NCI-H524 treated with DMSO at 0.1 percent for 48 hours (cell line): ENCODE data around the gene ATXN1.

ENCODE experiments used
- DNase-seq: peaks from one replicate; lab custom pipeline; 2025; lab: John Stamatoyannopoulos, UW

The ATXN1 gene

DNA sequence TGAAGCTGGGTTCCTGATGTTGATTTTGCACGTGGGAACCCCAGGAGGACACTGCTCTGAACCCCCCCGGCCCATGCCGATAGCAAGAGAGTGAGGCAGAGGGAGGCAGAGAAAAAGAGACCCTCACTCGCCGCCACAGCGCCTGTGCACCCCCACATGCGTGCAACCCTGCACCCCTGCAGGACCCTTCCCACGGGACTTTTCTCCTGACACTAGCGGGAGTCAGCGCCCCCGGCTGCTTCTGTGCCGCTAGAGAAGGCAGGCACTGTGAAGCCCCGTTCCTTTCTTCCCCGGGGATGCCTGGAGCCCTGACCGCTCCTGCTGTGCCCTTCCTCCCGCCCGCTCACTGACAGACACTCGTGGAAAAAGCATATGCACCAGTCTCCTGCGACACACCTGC is 455.5 kb downstream of the ATXN1 start:
- DNase-seq = no peak

DNA sequence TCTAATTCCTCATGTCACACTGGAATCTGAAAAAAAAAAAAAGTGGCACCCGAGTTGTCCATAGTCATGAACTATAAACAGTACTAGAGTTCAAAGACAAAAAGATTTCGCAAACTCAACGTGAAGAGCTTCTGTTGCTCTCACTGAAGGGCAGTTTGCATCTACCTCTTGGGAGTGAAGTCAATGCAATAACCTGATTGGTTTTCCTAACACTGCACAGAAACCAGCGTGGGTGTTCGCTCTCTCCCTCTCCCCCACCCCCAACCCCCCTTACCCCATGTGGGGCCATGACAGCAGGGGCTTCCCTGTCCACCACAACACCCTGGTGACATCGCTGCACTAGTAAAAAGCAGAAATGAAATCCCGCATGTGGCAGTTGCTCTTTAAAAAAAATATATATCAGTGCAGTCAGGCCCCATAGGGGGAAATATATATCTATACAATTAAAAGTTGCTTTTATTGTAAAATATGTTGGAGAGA is 456.0 kb downstream of the ATXN1 start:
- no peak for DNase-seq

DNA sequence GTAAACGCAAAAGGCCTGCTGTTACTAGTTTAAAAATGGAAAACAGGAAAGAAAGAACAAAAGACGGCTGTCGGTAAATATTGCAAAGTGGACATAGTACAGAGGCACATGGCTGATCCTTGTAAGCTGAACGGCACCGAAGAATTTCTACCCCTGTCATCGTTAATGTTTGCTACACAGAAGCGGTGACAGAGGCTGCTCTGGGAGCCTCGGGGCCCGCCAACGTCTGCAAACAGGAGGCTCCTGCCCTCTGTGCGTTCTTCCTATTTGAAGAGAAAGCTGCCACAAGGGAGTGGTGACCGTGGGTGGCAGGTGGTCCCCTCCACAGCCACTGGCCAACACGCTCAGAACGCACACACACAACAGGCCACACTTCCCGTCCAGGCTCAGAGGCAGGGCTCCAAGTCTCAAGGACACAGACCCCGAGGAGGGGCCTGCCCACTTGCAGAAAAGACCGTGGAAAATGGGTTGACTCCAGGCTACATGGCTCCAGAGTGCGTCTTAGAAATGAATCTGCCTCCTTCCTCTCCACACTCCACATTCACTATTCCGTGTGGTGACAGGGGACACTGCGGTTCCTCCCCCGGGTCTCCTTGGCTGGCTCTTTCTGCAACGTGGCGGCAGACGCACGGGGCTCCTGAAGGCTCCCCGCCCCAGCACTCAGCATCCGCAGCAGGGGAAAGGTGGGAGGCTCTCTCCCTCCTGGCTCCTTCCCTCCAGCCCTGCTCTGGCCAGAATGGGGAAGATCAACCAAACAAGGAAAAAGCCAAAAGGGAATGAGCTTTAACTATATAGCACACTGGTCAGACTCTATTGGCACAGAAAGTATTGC is 458.3 kb downstream of the ATXN1 start:
- no peak for DNase-seq

DNA sequence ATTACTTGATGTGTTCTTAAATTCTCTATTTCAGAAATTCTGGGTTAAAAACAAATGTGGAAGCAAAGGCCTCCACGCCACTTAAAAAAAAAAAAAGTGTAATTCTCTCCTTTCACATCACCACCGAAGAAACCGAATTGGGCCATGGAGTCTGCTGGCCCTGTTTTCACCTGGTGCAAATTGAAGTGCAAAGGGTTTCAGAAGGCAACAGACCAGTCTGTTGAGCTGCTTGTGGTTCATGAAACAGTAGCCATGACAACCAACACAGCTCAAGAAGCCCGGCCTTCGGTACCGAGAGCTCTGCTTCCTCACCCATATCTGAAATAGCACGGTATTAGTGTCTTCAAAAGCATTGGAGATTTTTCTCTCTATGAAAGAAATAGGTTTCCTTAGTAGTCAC is 459.7 kb downstream of the ATXN1 start:
- DNase-seq = no peak

DNA sequence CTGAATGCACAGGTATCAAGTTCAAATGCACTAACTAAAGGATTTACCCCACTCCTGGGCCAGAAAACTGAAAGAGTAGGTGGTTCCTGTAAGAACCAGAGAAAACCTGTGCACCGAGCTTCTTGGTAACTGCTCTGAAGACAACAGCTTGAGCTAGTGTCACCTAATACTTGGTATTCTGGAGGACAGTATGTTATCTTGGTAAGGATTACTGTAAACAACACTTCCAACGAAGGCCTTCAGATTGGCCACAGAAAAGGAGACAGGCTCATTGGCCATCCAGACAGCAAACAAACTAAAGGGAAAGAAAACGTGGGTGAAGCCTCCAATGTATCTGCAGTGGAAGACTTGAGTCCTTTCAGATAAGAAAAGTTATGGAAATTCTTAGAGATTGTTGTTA is 461.4 kb downstream of the ATXN1 start:
- DNase-seq = no peak

DNA sequence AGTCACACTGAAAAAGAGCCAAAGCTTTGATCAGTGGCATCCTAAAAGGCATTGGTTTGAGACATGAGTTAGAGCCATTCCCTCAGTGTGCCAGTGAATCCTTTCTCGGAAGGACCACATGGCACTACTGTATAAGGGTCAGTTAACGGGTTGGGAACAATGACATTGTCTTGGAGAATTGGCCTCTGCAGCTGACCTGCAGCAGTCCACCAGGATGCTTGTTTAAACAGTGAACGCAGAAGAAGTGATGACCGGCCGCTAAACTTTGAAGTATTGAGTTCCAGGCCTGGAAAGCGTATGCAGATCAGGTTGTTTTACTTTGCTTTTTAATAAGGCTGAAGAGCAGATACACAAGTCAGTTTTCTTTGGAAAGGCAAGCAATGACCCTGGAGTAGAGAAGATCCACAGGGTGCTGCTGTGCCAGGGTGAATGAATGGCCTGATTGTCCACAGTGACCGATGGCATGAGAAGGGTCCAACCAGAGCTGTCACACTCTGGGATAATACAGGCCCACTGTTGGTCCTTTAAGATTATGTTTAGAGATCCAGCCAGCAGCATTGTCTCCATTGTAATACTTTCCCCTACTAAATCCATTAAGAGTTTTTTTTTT is 465.1 kb downstream of the ATXN1 start:
- DNase-seq = no peak

DNA sequence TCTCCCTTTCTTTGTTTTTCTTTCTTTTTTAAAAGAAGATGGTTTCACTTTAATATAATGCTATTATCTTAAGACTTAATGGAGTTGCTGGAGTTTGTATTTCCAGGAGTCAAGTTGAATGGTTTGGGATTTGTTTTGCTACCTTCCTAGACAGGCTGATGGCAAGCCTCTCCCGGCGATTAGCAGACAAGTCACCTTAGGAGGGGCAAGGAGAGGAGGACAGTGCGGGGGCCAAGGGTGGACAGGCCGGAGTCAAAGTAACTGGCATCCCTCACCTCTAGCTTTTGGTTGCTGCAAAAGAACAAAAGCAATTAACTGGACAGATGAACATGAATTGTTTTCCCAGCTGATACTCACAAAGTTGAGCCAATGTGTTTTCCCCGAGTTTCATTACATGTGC is 465.8 kb downstream of the ATXN1 start:
- DNase-seq = no peak

DNA sequence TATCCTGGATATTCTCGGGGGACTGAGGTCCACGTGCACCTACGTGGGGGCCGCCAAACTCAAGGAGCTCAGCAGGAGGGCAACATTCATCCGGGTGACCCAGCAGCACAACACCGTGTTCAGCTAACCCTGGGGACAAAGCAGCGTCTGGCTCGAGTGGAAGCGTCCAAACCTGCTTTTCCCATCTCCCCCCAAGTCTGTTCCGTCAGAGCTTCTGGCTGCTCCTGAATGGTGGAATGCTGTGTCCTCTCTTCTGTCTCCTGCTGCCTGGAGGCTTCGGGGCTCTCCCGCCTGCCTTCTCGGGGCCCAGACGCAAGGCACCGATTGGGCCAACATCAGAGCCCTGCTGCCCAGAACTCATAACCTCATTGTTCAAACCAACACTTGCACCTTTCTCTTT is 466.2 kb downstream of the ATXN1 start:
- DNase-seq = no peak

DNA sequence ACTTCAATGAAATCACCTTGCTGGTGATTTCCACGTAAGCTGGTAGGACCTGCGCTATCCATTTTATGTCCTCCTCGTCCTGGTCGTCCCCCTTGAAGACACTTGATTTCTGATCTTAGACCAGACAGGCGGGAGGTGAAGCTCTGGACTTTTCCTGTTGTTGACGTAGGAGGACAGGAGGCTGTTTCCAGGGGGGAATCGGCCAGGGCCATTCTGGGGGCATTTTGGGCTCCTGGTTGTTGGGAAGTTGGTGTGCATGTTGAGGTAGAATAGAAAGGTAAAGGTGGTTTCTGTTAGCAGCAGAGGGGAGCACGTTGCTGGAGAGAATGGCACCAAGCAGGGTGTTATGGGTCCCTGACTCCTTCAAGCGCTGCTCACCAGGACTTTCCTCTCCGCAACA is 466.9 kb downstream of the ATXN1 start:
- DNase-seq = no peak

DNA sequence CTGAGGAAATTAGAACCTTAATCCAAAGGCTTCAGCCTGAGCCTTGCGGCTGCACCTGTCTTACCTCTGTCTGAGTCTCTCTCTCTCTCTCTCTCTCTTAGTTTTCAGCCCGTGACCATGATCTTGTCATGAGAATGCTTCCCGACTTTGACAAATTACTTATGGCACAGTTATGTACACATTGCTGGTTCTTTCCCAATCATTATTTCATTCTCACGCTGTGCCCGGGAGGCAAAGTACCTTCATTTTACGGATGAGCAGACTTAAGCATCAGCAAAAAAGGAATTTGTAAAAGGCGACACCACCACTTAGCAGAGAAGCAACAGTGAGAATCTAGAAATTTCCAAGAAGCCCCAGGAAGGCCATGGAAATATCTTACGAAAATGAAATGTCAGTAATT is 468.3 kb downstream of the ATXN1 start:
- no peak for DNase-seq

DNA sequence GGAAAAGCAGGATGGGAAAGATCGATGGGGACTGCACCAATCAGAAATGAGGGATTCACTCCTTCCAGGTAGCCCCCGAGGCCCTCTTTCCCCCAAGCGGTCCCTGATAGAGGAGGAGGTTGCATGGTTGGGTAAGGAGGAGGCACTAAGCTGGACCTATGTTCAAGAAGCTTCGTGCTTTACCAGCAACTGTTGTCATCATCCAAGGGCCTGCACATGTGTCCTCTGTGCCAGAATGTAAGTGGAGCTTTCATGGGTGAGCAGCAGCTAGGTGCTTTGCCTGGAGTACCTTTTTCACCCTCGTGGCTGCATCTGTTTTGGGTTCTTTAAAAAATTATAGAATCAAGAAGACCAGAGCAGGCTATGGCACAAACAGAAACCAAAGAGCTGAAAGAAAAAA is 468.8 kb downstream of the ATXN1 start:
- no peak for DNase-seq

DNA sequence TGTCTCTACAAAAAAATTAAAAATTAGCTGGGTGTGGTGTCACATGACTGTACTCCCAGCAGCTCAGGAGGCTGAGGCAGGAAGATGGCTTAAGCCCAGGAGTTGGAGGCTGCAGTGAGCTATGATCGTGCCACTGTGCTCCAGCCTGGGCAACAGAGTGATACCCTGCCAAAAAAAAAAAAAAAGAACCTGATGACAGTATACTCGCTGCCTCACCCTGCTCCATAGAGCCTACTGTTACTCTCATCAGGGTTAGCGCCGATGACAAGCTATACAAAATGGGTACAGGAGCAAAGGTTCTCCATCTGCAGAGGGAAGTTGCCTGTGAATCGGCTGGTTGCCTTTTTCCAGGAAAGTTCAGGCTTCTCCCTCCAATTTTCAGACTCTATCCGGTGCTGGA is 469.5 kb downstream of the ATXN1 start:
- no peak for DNase-seq

DNA sequence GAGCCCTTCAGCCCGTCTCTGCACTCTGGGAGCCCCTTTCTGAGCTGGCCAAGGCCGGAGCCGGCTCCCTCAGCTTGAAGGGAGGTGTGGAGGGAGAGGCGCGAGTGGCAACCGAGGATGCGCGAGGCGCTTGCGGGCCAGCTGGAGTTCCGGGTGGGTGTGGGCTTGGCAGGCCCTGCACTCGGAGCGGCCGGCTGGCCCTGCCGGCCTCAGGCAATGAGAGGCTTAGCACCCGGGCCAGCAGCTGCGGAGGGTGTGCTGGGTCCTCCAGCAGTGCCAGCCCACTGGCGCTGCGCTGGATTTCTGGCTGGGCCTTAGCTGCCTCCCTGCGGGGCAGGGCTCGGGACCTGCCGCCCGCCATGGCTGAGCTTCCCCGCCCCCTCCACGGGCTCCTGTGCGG is 473.1 kb downstream of the ATXN1 start:
- DNase-seq = no peak

DNA sequence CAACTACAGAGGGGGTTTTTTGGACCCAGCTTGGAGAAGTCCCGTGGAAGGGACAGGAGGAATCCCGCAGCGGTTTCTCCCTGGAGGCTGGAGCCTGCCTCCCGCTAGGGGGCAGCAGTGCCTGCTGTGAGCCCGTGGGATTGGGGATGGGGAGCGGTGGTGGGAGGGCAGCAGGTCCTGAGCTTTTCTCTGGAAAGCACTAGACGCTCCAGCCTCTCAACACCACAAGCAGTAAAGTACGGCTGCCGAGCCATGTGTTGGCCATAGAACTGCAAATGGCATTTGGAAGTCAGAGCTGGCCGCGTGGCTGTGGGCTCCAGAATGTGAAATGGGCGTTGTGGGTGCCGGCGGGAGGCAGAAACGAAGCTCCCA is 475.1 kb downstream of the ATXN1 start:
- no peak for DNase-seq

DNA sequence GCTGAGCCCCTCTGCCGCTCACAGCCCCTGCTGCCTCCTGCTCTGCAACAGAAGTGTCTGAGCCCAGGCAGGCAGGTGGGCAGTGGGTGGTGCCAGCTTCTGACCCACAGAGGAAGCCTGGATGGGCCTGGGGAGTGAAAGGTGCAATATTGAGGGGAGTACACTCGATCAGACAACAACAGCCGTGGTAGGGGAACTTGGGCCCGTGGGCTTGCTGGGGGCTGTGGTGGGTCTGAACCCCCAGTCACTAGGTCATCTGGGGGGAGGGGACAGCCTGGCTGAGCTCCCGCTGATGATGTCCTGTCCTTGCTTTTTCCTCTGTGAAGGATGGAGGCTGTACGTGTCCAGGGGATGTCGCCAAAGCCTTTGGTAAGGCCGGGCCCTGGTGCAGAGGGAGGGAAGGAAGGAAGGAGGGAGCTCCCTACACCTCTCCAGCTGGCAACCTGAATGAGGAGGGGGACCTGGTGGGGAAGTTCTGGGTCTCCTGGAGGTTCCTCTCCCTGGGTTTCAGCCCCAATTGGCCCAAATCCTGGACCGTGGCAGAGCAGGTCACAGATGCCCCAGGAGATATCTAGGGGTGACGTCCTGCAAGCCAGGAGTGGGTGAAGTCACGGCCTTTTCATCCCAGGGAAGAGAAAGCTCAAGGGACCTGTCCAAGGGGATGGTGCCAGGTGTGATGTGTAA is 475.7 kb downstream of the ATXN1 start:
- DNase-seq = no peak

DNA sequence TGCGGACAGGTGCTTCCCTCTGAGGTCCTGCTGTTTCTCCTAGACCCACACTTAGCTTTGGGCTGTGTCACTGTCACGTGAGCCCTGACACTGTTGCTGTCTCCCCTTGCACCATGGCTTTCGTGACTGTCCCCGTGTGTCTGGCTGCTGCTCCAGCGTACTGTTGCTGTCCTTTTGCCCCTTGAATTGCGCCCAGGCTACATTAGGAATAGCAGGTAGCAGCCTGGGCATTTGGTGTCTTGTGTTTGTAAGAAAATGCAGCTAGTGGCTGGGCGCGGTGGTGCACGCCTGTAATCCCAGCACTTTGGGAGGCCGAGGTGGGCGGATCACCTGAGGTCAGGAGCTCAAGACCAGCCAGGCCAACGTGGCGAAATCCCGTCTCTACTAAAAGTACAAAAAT is 476.8 kb downstream of the ATXN1 start:
- DNase-seq = no peak

DNA sequence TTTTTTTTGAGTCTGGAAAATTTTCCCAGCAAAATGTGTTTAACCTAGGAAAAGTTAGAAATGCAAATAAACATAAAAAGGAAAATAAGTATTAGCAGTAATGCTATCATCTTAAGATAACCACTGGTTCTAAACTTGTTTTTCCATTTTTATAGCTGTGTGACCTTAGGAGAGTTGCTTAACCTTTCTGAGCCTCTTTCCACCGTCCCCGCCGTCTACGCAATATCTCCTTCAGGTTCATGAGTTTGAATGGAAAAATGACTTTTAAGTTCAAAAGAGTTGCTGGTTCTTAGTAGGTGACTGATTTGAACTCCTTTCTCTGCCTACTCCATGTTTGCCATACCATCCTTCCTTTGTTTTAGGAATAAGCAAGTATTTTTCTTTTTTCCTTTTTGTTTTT is 478.9 kb downstream of the ATXN1 start:
- no peak for DNase-seq

DNA sequence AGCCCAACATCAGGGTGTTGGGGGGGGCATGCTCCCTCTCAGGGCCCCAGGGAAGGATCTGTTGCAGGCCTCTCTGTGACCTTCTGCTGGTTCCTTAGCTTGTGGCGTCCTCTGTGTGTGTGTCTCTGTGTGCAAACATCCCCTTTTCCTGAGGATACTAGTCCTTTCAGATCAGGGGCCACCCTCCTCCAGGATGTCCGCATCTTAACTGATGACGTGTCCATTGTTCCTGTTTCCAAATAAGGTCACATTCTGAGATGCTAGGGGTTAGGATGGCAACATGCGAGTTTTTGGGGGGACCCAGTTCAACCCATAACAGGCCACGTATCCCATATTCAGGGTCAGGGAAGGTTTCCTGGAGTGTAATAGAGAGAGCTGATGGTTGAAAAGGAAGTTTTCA is 482.0 kb downstream of the ATXN1 start:
- no peak for DNase-seq

DNA sequence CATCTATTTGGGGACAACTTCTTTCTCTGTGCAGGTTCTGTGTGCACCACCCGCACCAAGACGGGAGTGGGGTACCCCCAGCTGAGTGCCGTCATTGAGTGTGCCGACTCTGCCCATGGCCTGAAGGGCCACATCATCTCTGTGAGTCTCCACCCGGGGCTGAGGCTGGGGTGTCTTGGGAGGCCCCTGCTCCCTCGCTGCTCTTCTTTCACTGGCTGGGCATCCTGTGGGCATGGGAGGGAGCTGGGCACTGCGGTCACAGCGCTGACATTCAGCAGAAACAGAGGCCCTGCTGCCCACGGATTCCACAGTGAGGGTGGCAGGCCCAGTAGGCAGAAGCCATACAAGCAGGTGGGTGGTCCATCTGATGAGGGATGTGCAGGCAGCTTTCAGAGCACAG is 482.5 kb downstream of the ATXN1 start:
- no peak for DNase-seq

DNA sequence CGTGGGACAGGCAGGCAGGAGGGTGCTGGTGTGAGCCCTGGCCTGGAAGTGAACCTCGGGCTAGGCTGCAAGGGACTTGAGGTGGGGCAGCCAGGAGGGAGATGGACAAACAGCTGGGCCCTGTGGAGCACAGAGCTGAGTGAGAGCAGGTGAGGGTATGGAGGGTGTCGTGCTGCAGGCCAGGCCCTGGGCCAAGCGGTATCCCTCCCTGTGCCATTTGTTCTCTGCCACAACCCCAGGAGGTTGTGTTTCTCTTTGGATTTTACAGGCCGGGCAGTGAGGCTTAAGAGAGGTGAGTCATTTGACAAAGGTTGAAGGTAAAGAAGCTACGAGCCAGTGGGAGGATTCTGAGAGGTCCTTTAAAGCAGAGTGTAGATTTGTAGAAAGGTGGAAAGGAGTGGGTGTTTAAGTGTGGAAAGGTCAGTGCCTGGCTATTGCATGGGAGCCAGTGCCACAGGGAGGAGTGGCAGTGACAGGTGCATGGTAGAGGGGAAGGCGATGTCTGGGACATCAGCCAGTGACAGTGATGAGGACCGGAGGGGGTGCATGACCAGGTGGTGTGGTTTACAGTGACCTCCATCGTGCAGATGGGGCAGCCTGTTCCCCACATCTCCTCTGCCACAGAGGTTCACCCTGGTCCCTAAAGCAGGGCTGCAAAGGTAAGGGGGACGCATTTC is 483.1 kb downstream of the ATXN1 start:
- no peak for DNase-seq

DNA sequence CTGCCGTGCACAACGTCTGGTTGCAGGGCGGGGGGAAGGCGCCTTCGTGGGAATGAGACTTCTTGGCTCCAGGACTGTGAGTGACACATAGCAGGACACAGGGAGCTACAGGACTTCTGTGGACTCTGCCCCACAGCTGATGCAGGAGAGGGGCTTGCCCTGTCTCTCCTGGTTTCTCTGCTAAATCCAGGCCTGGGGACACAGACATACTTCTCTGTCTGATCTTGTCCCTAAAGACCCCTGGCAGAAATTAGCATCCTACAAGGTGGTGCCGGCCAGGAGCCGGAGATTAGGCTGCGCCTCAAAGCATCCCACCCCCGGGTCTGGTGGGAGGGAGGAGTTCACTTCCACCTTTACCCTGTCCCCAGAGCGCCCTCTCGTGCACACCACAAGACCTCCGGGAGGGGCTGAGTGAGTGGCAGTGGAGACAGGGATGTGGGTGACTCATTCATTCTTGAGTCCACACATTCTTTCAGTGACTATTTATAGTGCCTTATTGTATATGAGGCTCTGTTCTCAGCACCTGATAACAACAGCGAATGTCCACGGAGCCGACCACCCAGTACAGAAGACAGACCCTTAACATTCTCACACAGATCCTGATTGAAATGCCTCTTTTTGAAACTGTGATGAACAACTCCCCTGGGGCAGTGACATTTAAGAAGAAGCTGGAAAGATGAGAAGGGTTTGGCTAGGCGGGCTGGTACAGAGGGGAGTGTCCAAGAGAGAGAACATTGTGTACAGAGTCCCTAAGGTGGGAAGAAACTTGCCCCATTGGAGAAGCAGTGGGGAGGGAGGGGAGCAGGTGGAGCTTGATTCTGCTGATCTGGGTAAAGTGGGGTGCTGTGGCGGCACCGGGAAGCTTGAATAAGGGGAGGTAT is 483.9 kb downstream of the ATXN1 start:
- DNase-seq = peak; percentile 17
